Measurements from ENCODE around the gene CEBPE.

CEBPE gene

GRCh38 chr14:23145794-23146350, 26.8 kb upstream of the CEBPE start:
- in situ Hi-C loops (cut with MboI; ENCODE audit: low sequenced_read_pairs): no loop called here

DNA sequence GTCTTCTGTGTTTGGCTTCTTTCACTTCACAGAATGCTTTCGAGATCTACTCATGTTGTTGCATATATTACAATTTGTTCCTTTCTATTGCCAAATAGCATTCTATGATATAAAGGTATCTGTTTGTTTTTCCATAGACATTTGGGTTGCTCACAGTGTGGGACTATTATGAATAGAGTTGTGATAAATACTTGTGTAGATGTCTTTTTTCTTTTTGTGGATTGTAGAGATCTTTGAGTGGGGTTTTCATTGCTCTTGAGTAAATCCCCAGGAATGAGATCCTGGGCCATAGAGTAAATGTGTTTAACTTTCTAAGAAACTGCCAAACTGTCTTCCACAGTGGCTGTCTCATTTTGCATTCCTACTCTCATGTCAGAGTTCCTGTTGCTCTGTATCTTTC, 24.9 kb upstream of the CEBPE start:
- in situ Hi-C loops (cut with MboI; ENCODE audit: low sequenced_read_pairs): no loop called here

DNA sequence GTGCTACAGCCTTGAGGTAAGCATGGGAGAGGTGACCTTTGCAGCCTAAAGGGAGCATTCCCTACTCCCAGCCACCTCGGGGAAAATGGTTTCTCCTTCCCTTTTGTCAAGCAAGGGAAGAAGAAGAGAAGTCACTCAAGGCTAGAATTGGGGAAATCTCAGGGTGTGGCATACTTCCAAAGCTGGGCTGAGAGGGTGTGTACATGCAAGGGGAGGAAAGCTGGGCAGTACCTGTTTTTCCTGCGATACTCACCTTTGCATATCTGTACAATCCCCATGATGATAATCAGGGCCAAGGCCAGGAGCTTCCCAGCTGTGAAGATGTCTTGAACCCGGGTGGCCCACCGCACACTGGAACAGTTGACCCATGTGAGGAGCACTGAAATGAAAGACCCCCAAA, 23.8 kb upstream of the CEBPE start:
- in situ Hi-C loops (cut with MboI; ENCODE audit: low sequenced_read_pairs): no loop called here

GRCh38 chr14:23141706-23142444, 22.8 kb upstream of the CEBPE start:
- in situ Hi-C loops (cut with MboI; ENCODE audit: low sequenced_read_pairs): no loop called here

DNA sequence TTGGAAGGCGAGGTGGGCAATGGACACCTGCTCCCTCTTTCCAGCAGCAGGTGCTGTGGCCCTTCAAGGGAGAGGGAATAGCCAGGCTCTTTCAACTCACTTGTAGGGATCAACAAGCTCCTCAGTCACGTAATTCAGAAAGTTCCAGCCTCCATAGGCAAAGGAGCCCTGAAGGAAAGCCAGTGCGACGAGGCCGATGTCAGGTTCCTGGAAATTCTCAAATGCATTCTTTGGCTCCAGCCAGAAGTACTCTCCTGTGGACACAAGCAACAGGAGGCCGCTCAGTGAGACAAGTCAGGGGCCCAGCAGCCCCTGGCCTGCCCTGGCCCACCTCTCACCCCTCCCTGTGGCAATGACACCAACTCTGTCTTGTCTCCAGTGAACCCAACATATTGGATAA, 21.3 kb upstream of the CEBPE start:
- in situ Hi-C loops (cut with MboI; ENCODE audit: low sequenced_read_pairs): no loop called here

DNA sequence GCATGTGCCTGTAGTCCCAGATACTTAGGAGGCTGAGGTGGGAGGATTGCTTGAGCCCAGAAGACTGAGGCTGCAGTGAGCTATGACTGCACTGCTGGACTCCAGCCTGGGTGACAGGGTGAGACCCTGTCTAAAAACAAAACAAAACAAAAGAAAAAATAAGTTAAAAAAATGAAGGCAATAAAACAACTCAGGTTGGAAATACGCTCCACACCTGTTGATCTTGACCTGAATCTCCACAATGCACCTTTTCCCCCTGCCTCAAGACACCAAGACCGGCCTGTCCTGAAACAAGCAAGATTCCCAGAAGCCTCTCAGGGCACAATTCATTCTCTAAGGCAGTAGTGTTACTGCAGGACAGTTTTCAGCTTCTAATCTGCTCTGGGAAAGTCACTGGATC, 20.8 kb upstream of the CEBPE start:
- in situ Hi-C loops (cut with MboI; ENCODE audit: low sequenced_read_pairs): no loop called here

DNA sequence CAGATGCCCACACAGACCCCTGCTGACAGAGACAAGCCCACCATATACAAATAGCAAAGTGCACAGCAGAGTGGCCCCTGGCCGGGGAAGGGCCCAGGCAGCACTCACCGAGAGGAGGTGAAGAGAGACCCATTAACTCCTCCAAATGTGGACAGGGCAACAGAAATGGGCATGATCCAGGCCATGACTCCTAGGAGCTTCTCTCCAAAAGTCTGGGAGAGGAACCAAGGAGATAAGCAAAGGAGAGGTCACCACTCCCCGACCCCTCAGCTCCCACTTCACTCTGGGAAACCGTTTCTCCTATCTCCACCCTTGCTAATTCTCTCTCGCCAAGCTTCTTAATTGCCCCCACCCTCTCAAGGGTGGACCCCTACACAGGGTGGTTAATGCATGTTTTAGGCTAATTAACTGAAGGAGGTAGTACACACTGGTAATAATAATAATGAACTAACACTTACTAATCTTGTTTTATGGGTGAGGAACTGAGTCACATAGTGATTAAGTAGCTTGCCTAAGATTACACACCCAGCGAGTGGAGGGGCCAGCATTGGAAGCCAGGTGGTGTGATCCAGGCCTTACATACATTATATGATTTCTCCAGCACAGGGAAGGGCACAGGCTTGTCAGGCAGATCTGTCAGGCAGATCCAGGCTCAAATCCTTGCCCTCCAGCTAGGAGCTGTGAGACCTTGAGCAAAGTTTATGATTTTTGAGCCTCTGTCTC, 18.9 kb upstream of the CEBPE start:
- in situ Hi-C loops (cut with MboI; ENCODE audit: low sequenced_read_pairs): no loop called here

- in situ Hi-C loops (cut with MboI; ENCODE audit: low sequenced_read_pairs): no loop called here
Observed at GRCh38 chr14:23137192-23137812, 18.2 kb upstream of the CEBPE start.

GRCh38 chr14:23136566-23137133, 17.6 kb upstream of the CEBPE start:
- in situ Hi-C loops (cut with MboI; ENCODE audit: low sequenced_read_pairs): no loop called here

DNA sequence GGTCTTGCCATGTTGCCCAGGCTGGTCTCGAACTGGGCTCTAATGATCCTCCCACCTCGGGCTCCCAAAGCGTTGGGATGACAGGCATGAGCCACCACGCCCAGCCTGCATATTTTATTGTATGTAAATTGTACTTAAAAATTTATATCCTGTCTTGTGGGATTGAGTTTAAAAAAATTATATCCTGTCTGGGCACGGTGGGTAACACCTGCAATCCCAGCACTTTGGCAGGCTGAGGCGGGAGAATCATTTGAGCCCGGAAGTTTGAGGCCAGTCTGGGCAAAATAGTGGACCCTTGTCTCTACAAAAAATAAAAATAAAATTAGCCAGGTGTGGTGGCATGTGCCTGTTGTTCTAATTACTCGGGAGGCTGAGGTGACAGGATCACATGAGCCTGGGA, 13.9 kb upstream of the CEBPE start:
- in situ Hi-C loops (cut with MboI; ENCODE audit: low sequenced_read_pairs): no loop called here

DNA sequence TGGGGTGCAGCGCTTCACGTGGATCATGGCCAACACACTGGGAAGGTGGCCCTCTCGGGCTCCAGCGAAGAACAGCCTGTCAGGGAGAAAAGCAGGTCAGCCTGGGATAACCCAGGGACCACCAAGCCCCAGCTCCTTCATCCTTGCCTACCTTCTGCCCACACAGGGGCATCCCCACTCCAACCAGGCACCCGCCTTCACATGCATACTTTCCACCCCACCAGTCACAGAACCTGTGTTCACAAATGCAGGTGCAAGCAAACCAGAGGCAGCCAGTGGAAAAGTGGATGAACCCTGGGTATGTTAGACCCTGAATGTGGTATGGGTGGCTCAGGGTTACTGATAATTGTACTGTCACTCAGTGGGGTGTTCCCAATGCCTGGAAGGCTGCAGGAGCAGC, 12.4 kb upstream of the CEBPE start:
- in situ Hi-C loops (cut with MboI; ENCODE audit: low sequenced_read_pairs): no loop called here

GRCh38 chr14:23130871-23131270, 11.8 kb upstream of the CEBPE start:
- in situ Hi-C loops (cut with MboI; ENCODE audit: low sequenced_read_pairs): no loop called here

- in situ Hi-C loops (cut with MboI; ENCODE audit: low sequenced_read_pairs): no loop called here
Observed at GRCh38 chr14:23129759-23130316, 10.8 kb upstream of the CEBPE start.

DNA sequence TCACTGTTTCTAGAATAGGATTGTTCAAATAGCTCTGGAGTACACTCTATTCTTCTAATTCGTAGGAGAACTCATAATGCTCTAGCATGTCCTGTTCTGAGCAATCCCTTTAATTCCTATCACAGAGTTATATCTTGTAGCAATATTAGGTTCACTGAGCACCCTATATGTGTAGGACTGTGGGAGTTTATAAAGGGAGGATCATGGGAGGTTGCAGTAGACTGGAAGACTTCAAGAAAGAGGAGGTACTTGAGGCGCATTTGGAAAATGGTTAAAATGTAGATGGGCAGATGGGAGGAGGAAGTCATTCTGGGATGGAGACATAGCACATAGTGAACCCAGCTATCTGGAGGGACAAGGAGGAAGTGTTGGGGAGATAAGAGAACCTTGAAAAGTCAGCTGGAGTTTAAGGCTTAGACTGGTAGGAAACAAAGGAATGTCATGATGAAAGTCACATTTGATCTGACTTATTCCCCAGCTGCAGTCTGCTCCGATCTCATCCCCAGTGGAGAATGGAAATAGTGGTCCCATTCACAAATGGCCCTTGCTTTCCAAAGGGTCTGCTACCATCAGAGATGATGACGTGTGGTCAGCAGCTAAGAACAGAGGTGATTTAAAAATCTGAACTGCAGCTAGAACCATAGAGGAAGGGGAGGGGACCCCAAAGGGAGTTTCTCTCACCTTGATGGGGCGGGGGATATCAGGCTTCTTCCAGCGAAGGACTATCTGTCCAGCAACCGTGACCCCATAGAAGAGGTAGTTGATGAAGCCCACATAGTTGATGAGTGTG, 10.1 kb upstream of the CEBPE start:
- in situ Hi-C loops (cut with MboI; ENCODE audit: low sequenced_read_pairs): no loop called here

DNA sequence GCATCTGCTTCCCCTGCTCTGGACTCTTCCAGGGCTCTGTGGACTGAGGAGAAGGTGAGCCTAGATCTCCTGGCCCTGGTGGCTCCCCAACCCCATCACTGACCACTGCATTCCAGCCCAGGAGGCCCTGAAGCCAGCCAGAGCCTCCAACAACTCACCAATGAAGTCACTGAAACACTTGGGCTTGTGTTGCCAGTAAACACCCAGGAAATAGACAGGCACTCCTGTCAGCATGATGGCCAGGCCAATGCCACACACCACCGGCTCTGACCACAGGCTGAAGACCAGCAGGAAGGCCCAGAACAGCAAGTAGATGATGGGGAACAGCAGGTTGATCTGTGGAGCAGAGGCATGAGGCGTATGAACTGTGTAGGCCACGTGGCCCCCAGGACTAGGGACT, 8.8 kb upstream of the CEBPE start:
- in situ Hi-C loops (cut with MboI; ENCODE audit: low sequenced_read_pairs): no loop called here

DNA sequence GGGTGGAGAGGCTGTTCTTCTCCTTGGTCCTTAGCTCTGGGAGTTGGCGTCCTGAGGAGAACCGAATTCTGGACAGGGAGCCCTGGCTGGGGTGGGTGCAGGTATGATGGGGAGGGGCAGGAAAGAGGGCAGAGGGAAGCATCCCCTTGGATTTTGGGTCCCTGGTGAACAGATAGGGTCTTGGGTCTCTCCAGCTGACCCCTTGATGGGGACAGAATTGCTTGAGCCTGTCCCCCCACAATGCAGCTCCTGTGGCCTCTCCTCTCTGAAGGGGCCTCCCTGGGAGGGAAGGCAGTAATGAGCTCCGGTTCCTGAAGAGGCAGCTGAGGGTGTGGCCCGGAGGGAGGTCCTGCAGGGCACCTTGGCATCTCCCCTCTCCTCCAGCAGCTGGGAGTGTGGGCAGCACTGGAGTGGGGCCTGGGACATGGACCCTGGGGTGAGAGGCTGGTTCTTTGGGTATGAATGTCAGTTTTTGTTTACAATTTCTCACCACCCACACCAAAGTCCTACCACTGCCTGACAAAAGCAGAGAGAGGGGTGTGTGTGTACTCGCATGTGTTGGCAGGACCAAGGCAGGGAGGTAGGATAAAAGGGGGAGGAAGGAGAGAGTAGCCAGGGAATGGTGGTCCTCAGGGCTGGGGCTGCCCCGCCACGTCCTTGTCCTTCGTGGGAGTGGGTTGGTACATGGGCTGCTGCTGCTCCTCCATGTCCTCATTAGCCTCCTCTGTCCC, 7.7 kb upstream of the CEBPE start:
- in situ Hi-C loops (cut with MboI; ENCODE audit: low sequenced_read_pairs): no loop called here

DNA sequence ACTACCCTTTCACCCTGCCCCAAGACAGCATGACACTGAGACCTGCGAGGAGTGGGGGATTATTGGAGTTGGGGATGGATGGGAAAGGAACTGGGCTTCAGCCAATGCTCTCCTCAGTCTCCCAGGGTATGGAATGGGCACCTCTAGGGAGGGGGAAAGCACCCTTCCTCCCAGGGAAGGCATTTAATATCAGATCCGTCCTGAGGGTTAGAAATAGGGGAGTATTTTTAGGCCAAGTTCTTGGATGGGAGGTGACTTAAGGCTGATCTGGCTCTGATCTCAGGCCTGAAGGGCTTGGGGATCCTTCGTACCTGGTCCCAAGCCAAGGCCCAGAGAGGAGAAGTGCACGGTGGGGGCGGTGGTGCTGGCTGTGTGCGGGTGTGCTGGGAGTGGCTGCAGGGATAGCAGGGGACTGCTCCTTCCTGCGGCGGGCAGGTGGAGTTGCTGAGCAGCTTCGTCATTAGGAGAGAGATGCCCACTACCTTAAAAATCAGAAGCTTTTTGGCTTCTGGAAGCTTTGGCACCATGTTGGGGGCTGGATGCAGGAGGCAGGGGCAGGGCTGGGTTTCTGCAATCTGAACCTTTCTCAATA, 7.0 kb upstream of the CEBPE start:
- in situ Hi-C loops (cut with MboI; ENCODE audit: low sequenced_read_pairs): no loop called here

DNA sequence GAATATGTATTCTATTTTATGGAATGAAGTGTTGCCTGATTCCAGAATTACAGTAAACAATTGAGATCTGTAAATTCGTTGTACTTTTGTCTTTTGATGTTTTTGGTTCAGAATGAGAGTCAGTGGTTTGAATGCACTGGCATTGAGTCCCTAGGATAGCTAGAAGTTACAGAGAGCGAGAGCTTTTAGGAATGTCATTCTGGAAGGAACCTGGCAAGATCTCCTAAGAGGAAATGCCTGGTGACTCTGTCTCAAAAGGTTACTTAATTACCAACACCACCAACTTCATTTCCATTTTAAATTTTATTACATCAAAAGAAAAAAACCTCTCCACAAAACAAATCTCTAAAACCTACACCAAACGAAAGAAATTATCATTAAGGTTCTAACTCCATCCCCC, 6.0 kb upstream of the CEBPE start:
- in situ Hi-C loops (cut with MboI; ENCODE audit: low sequenced_read_pairs): no loop called here

- in situ Hi-C loops (cut with MboI; ENCODE audit: low sequenced_read_pairs): no loop called here
Observed at GRCh38 chr14:23124337-23124954, 5.4 kb upstream of the CEBPE start.
